DOHH2 (cell line): ENCODE measurements around the gene PHF23.

Source experiments
- H3F3A ChIP-seq: fragments of 200-600 bp; sonication (generic), shearing (Covaris generic); 2 replicates; pipeline ENCODE4 v1.6.0; 2016; ENCODE audit warnings: antibody characterized with exemption, mild to moderate bottlenecking; ENCODE audit not compliant: control insufficient read depth, insufficient read depth
- H3K27ac ChIP-seq: fragments of 200-600 bp; sonication (generic); 2 replicates; pipeline ENCODE4 v1.5.1; 2014; ENCODE audit warnings: low read depth, mild to moderate bottlenecking, low read length, moderate library complexity
- H3K27me3 ChIP-seq: fragments of 200-600 bp; sonication (generic); 2 replicates; pipeline ENCODE4 v1.6.1; 2014; ENCODE audit warnings: mild to moderate bottlenecking, low read length, mixed read lengths; ENCODE audit not compliant: control insufficient read depth
- H3K36me3 ChIP-seq: fragments of 200-600 bp; sonication (generic); 2 replicates; pipeline ENCODE4 v1.6.1; 2014; ENCODE audit warnings: mild to moderate bottlenecking, low read length, moderate library complexity, mixed read lengths; ENCODE audit not compliant: control insufficient read depth
- H3K4me1 ChIP-seq: fragments of 200-600 bp; sonication (generic); 2 replicates; pipeline ENCODE4 v1.6.1; 2014; ENCODE audit warnings: mild to moderate bottlenecking, low read length, mixed read lengths; ENCODE audit not compliant: control insufficient read depth
- H3K4me2 ChIP-seq: fragments of 200-600 bp; sonication (generic); 2 replicates; pipeline ENCODE4 v1.6.0; 2014; ENCODE audit warnings: mild to moderate bottlenecking, low read length, moderate library complexity
- H3K4me3 ChIP-seq: fragments of 200-600 bp; sonication (generic); 2 replicates; pipeline ENCODE4 v1.5.1; 2014; ENCODE audit warnings: mild to moderate bottlenecking, low read length, mixed read lengths
- H3K79me2 ChIP-seq: fragments of 200-600 bp; sonication (generic); 2 replicates; pipeline ENCODE4 v1.6.1; 2014; ENCODE audit warnings: mild to moderate bottlenecking, low read length, mixed read lengths; ENCODE audit not compliant: control insufficient read depth
- H3K9me2 ChIP-seq: fragments of 200-600 bp; sonication (generic); replicated peaks from 2 replicates; pipeline ENCODE4 v1.6.1; 2014; ENCODE audit warnings: mild to moderate bottlenecking, low read length, mixed read lengths; ENCODE audit not compliant: control insufficient read depth
- H3K9me3 ChIP-seq: fragments of 200-600 bp; sonication (generic); 2 replicates; pipeline ENCODE4 v1.6.1; 2014; ENCODE audit warnings: antibody characterized with exemption, low read length, mixed read lengths; ENCODE audit not compliant: control insufficient read depth, insufficient read depth
- H4K20me1 ChIP-seq: fragments of 200-600 bp; sonication (generic); 2 replicates; pipeline ENCODE4 v1.6.0; 2014; ENCODE audit warnings: low read depth, mild to moderate bottlenecking, antibody characterized with exemption, low read length, moderate library complexity; ENCODE audit not compliant: control insufficient read depth, insufficient read depth
- CTCF ChIP-seq: fragments of 200-600 bp; sonication (generic); IDR thresholded peaks from one replicate; pipeline ENCODE4 v1.5.1; 2014; ENCODE audit warnings: antibody characterized with exemption, mild to moderate bottlenecking, low read depth, low read length; ENCODE audit not compliant: poor library complexity, severe bottlenecking
- EZH2phosphoT487 ChIP-seq: fragments of 200-600 bp; sonication (generic); IDR thresholded peaks from 2 replicates; pipeline ENCODE4 v1.6.1; 2017; ENCODE audit warnings: borderline replicate concordance, mild to moderate bottlenecking, antibody characterized with exemption, low read length, moderate library complexity, mixed read lengths

PHF23 gene

DNA sequence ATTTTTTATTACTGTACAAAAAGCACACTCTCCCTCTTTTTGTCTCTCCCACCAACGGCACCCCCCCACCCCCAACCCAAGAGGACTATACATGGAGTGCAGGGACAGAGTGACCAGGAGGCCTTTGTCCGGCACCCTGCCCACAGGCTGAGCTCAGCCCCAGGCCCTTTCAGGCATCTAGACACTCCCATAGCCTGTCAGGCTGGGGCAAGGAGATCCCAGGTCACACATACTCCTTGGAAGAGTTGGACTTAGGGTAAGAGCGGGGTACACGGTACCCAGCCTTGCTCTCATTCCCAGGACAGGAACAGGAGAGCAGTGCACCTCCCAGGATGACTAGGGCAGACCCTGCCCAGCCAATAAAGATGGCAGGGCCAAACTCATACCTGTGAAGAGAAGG lies 20.9 kb upstream of the PHF23 start:
- Histone ChIP-seq H4K20me1 (no peaks in the 10 kb centered on the region), H3K4me3 (no peak overlapping the region), H3F3A (peaks cover 6% of the 10 kb centered on the region; the same call in 1 of the 2 replicates), H3K9me2 (no peaks in the 10 kb centered on the region), H3K79me2 (no peaks in the 10 kb centered on the region), H3K9me3 (no peaks in the 10 kb centered on the region), H3K27me3 (peaks cover 32% of the 10 kb centered on the region), H3K27ac (no peak overlapping the region), H3K4me2 (no peak overlapping the region), H3K36me3 (peaks cover 32% of the 10 kb centered on the region), H3K4me1 (peaks cover 31% of the 10 kb centered on the region)
- TF ChIP-seq EZH2phosphoT487 (no peak), CTCF (no peak)

GRCh38 chr17:7259555-7259889 lies 20.3 kb upstream of the PHF23 start:
- Histone ChIP-seq H3K36me3 (peaks cover 38% of the 10 kb centered on the region), H3K4me3 (no peak overlapping the region), H3F3A (peaks cover 6% of the 10 kb centered on the region; the same call in 1 of the 2 replicates), H3K9me2 (no peaks in the 10 kb centered on the region), H3K4me1 (peaks cover 31% of the 10 kb centered on the region), H3K27ac (no peak overlapping the region), H4K20me1 (no peaks in the 10 kb centered on the region), H3K9me3 (no peaks in the 10 kb centered on the region), H3K27me3 (peaks cover 32% of the 10 kb centered on the region), H3K79me2 (no peaks in the 10 kb centered on the region; the same call in 1 of the 2 replicates), H3K4me2 (no peak overlapping the region)
- no peak for TF ChIP-seq EZH2phosphoT487
- no peak for TF ChIP-seq CTCF

DNA sequence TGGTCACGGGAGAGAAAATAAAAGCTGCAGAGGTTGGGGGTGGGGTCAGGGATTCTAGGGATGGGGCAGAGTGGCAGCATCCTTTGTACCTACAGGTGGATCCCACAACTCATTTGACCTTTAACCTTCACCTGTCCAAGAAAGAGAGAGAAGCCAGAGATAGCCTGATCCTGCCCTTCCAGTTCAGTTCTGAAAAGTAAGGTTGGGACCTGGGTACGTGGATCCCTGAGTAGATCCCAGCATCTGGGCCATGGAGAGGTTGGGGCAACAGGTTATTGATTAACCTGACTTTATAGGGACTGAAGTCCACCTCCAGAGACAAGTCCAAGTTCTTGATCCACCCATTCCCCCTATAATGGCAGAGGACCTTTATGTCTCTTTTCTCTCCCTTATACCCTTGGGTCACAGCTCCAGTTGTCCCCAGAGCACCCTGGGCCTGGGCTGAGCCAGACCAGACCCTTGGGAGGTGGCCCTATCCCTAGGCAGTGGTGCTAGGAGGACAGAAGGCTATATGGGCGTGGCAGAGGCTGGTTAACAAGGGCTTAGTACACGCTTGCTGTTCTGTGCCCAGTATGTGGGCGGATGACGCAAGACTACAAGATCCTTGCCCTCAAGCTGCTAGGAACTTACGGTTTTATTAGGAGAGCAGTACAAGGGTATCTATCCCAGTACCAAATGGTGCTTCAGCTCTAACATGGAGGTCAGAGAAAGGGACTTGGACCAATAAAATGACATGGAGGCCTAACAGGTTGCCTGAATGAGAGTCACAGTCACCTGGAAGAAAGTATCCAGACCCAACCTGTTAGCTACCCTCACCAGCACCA lies 19.7 kb upstream of the PHF23 start:
- H3K79me2 ChIP-seq = peaks cover 4% of the 10 kb centered on the region

More for the DNA sequence above, 19.7 kb upstream of the PHF23 start:
- no peak overlapping the region for H3K27ac ChIP-seq
- no peaks in the 10 kb centered on the region for H3K9me3 ChIP-seq
- peaks cover 44% of the 10 kb centered on the region for H3K36me3 ChIP-seq
- no peaks in the 10 kb centered on the region for H3K9me2 ChIP-seq
- TF ChIP-seq EZH2phosphoT487 = no peak
- no peak for TF ChIP-seq CTCF
- peaks cover 6% of the 10 kb centered on the region; the same call in 1 of the 2 replicates for H3F3A ChIP-seq
- H4K20me1 ChIP-seq = no peaks in the 10 kb centered on the region
- H3K4me1 ChIP-seq = peaks cover 31% of the 10 kb centered on the region
- no peak overlapping the region for H3K4me2 ChIP-seq
- no peak overlapping the region for H3K4me3 ChIP-seq
- H3K27me3 ChIP-seq = peaks cover 32% of the 10 kb centered on the region
